ENCODE measurements around the gene DCC.

Gene DCC

DNA sequence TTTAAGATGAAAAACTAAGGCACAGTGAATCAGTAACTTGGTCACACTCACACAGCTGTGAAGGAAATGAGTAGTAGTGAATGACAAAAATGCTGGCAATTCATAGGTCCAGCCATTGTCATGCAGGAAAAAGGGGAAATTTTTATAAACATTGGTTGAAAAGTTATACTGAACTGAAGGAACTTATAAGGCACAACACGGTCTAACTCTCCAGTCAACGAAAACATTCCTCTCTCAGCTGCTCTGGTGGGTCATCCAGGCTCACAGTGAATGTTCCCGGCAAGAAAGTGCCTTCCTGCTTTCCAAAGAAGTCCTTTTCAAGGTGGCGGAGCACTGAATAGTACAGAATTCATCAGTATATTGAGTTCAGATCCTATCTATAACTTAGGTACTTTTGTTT lies 476.1 kb downstream of the DCC start:
- no peak overlapping the region for H3K4me3 ChIP-seq (replicated peaks; ENCODE audit: low read depth, low read length)
- TF ChIP-seq, protein P1, sequence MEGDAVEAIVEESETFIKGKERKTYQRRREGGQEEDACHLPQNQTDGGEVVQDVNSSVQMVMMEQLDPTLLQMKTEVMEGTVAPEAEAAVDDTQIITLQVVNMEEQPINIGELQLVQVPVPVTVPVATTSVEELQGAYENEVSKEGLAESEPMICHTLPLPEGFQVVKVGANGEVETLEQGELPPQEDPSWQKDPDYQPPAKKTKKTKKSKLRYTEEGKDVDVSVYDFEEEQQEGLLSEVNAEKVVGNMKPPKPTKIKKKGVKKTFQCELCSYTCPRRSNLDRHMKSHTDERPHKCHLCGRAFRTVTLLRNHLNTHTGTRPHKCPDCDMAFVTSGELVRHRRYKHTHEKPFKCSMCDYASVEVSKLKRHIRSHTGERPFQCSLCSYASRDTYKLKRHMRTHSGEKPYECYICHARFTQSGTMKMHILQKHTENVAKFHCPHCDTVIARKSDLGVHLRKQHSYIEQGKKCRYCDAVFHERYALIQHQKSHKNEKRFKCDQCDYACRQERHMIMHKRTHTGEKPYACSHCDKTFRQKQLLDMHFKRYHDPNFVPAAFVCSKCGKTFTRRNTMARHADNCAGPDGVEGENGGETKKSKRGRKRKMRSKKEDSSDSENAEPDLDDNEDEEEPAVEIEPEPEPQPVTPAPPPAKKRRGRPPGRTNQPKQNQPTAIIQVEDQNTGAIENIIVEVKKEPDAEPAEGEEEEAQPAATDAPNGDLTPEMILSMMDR (IDR thresholded peaks at IDR 0.05; ENCODE audit: insufficient read depth, low read length, poor library complexity, severe bottlenecking) = no peak
- no peaks in the 10 kb centered on the region for H3K27me3 ChIP-seq (replicated peaks; ENCODE audit: control insufficient read depth, insufficient read depth, low read length)
- H3K36me3 ChIP-seq (ENCODE audit: control insufficient read depth, insufficient read depth, low read length) = no peaks in the 10 kb centered on the region
- DNase-seq (ENCODE audit: extremely low read depth, insufficient read length) = no peak

DNA sequence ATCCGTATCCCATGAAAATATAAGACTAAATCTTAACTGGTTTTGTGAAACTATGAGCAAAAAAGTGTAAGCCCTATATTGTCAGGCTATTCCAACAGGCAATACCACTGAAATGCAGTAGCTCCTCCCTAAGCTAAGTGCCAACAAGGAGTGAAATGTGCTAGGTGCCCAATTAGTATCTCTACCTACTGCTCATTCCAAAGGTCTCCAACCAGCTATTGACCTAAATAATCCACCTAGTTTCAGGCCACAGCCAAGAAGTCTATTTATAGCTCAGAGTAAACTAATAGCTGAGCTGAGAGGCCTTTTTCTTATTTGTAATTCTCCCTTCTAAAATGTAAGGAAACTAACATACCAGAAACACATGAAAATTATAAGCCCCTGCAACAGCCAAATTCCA lies 482.2 kb downstream of the DCC start:
- Histone ChIP-seq H3K27me3 (replicated peaks; ENCODE audit: control insufficient read depth, insufficient read depth, low read length) (no peaks in the 10 kb centered on the region), H3K4me3 (replicated peaks; ENCODE audit: low read depth, low read length) (no peak overlapping the region), H3K36me3 (ENCODE audit: control insufficient read depth, insufficient read depth, low read length) (no peaks in the 10 kb centered on the region)
- DNase-seq (ENCODE audit: extremely low read depth, insufficient read length) = no peak
- TF ChIP-seq, protein P1 (IDR thresholded peaks at IDR 0.05; ENCODE audit: insufficient read depth, low read length, poor library complexity, severe bottlenecking) = no peak

DNA sequence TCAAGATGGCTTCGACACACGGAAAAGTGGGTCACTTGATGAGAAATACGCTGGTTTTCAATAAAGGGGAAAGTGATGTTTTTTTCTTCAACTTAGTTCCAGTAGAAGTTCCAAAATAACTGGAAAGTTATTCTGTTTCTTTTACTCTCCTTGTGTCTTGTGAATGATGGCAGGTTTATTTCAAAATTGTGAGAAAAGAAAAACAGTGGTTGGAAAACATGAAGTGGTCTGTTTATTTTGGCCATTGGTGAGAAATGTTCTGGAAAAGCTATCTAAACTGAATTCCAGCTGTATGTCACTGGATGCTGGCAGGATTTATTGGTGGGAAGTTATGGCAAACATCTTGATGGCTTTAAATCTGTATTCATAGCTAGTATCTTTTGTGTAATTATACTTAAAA lies 484.1 kb downstream of the DCC start:
- no peaks in the 10 kb centered on the region for H3K27me3 ChIP-seq (replicated peaks; ENCODE audit: control insufficient read depth, insufficient read depth, low read length)
- no peak for DNase-seq (ENCODE audit: extremely low read depth, insufficient read length)
- TF ChIP-seq, protein P1 (IDR thresholded peaks at IDR 0.05; ENCODE audit: insufficient read depth, low read length, poor library complexity, severe bottlenecking) = no peak

DNA sequence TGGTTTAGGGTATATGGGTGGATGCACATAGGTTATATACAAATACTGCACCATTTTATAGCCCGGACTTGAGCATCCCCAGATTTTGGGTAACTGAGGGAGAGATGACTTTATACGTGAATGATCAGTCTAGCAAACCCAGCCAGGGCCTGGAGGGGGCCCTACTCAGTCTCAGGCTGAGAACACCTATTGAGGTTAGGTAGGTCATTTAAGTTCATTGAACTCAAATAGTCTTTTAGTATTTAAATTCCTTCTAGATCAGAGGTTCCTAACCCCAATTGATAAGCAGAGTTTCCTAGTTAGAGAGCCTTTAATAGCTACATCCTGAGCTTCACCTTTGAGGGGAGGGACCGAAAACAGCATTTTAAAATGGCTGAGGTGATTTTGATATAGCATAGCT lies 487.0 kb downstream of the DCC start:
- Histone ChIP-seq H3K27me3 (replicated peaks; ENCODE audit: control insufficient read depth, insufficient read depth, low read length) (no peaks in the 10 kb centered on the region), H3K36me3 (ENCODE audit: control insufficient read depth, insufficient read depth, low read length) (no peaks in the 10 kb centered on the region), H3K4me3 (replicated peaks; ENCODE audit: low read depth, low read length) (no peak overlapping the region)
- TF ChIP-seq, protein P1 (IDR thresholded peaks at IDR 0.05; ENCODE audit: insufficient read depth, low read length, poor library complexity, severe bottlenecking) = no peak
- DNase-seq (ENCODE audit: extremely low read depth, insufficient read length) = no peak

More for the DNA sequence above, 484.1 kb downstream of the DCC start:
- Histone ChIP-seq H3K36me3 (ENCODE audit: control insufficient read depth, insufficient read depth, low read length) (no peaks in the 10 kb centered on the region), H3K4me3 (replicated peaks; ENCODE audit: low read depth, low read length) (no peak overlapping the region)

DNA sequence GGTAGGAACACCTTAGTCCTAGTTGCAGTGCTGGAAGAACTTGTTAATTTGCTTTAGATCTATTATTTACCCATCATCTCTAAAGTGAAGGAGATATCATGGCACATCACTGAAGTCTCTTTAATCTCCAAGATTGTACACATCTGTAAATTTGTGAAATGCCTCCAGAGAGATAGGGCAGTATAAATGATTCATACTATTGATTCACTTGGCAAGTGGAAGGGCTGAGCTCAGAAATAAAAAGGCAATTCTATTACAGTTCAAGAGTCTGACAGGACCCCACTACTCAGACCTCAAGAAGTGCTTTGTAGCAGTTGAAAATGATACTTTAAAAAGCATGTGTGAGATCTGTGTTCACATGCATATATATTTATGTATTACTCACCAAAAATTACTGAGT lies 489.3 kb downstream of the DCC start:
- no peaks in the 10 kb centered on the region for H3K27me3 ChIP-seq (replicated peaks; ENCODE audit: control insufficient read depth, insufficient read depth, low read length)
- no peaks in the 10 kb centered on the region for H3K36me3 ChIP-seq (ENCODE audit: control insufficient read depth, insufficient read depth, low read length)
- no peak for DNase-seq (ENCODE audit: extremely low read depth, insufficient read length)
- H3K4me3 ChIP-seq (replicated peaks; ENCODE audit: low read depth, low read length) = no peak overlapping the region
- TF ChIP-seq, protein P1 (IDR thresholded peaks at IDR 0.05; ENCODE audit: insufficient read depth, low read length, poor library complexity, severe bottlenecking) = no peak

DNA sequence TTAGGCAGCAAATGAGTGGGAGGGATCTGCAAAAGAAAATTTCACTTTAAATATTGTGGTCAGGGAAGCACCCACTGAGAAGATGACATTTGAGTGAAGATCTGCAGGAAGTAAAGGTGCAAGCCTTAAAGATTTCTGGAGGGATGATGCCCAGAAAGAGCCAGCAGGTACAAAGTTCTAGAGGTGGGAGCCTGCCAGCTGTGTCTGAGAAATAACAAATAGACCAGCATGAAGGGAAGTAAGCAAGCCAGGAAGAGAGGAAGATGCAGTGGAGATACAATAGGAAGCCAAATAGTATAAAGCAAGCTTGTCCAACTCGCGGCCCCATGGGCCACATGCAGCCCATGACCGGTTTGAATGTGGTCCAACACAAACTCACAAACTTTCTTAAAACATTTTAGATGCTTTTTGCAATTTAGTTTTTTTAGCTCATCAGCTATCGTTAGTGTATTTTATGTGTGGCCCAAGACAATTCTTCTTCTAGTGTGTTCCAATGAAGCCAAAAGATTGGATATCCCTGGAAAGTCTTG lies 489.9 kb downstream of the DCC start:
- Histone ChIP-seq H3K36me3 (ENCODE audit: control insufficient read depth, insufficient read depth, low read length) (no peaks in the 10 kb centered on the region), H3K27me3 (replicated peaks; ENCODE audit: control insufficient read depth, insufficient read depth, low read length) (no peaks in the 10 kb centered on the region), H3K4me3 (replicated peaks; ENCODE audit: low read depth, low read length) (no peak overlapping the region)
- no peak for DNase-seq (ENCODE audit: extremely low read depth, insufficient read length)
- TF ChIP-seq, protein P1 (IDR thresholded peaks at IDR 0.05; ENCODE audit: insufficient read depth, low read length, poor library complexity, severe bottlenecking) = no peak

All from GM06990 (cell line).